ENCODE measurements around the gene CMSS1.
A peak's percentile ranks its signal among the peaks of the same experiment; 100 is the strongest.

Gene CMSS1

GRCh38 chr3:99810403-99810802 is 7.3 kb upstream of the CMSS1 start:
- no peak for TF ChIP-seq CTCF (IDR thresholded peaks at IDR 0.05; ENCODE audit: insufficient read depth, missing control alignments)
- FAIRE-seq: no peak
- no peak for DNase-seq (ENCODE audit: insufficient read length, low spot score)

GRCh38 chr3:99817047-99817436 is 620 bp upstream of the CMSS1 start:
- FAIRE-seq: no peak
- no peak for DNase-seq (ENCODE audit: insufficient read length, low spot score)
- no peak for TF ChIP-seq CTCF (IDR thresholded peaks at IDR 0.05; ENCODE audit: insufficient read depth, missing control alignments)

- DNase-seq (ENCODE audit: insufficient read length, low spot score): no peak
- TF ChIP-seq CTCF (IDR thresholded peaks at IDR 0.05; ENCODE audit: insufficient read depth, missing control alignments): no peak
- FAIRE-seq: no peak
These were observed 1.2 kb downstream of the CMSS1 start for GRCh38 chr3:99818818-99819217.

- no peak for FAIRE-seq
- no peak for DNase-seq (ENCODE audit: insufficient read length, low spot score)
- no peak for TF ChIP-seq CTCF (IDR thresholded peaks at IDR 0.05; ENCODE audit: insufficient read depth, missing control alignments)
These were observed 6.4 kb downstream of the CMSS1 start for GRCh38 chr3:99823723-99824711.

- DNase-seq (ENCODE audit: insufficient read length, low spot score) (no peak), FAIRE-seq (peak; percentile 67)
- no peak for TF ChIP-seq CTCF (IDR thresholded peaks at IDR 0.05; ENCODE audit: insufficient read depth, missing control alignments)
These were observed 7.5 kb downstream of the CMSS1 start for GRCh38 chr3:99825004-99825640.

GRCh38 chr3:99829844-99830243 is 12.2 kb downstream of the CMSS1 start:
- FAIRE-seq (no peak), DNase-seq (ENCODE audit: insufficient read length, low spot score) (no peak)
- TF ChIP-seq CTCF (IDR thresholded peaks at IDR 0.05; ENCODE audit: insufficient read depth, missing control alignments): no peak

All from D721Med (cell line).